ENCODE results near the gene TAGAP.

TAGAP gene

GRCh38 chr6:159061805-159062563 is 17.2 kb upstream of the TAGAP start:
- Histone ChIP-seq H4K20me1 (no peaks in the 10 kb centered on the region), H3K4me2 (peak overlapping the region; percentile 70), H3K9ac (peak overlapping the region; percentile 59; the same call in 1 of the 2 replicates), H3K4me1 (peaks cover 39% of the 10 kb centered on the region), H3K4me3 (no peak overlapping the region), H3K27me3 (no peaks in the 10 kb centered on the region), H3K36me3 (no peaks in the 10 kb centered on the region), H3K27ac (peak overlapping the region; percentile 47; the same call in 1 of the 2 replicates), H3K9me3 (no peaks in the 10 kb centered on the region)
- no peak for TF ChIP-seq Cebpa-rat (IDR thresholded peaks at IDR 0.05)

GRCh38 chr6:159061146-159061545 is 16.4 kb upstream of the TAGAP start:
- Histone ChIP-seq H3K27ac (no peak overlapping the region), H3K4me1 (peaks cover 42% of the 10 kb centered on the region), H3K36me3 (no peaks in the 10 kb centered on the region), H3K9ac (no peak overlapping the region), H3K4me3 (no peak overlapping the region), H4K20me1 (no peaks in the 10 kb centered on the region), H3K27me3 (no peaks in the 10 kb centered on the region), H3K9me3 (no peaks in the 10 kb centered on the region), H3K4me2 (no peak overlapping the region)
- TF ChIP-seq Cebpa-rat (IDR thresholded peaks at IDR 0.05): no peak

- no peaks in the 10 kb centered on the region for H3K27me3 ChIP-seq
- H3K4me2 ChIP-seq: no peak overlapping the region
- H3K9me3 ChIP-seq: no peaks in the 10 kb centered on the region
- H3K9ac ChIP-seq: no peak overlapping the region
- peaks cover 44% of the 10 kb centered on the region for H3K4me1 ChIP-seq
- no peak overlapping the region for H3K4me3 ChIP-seq
- no peak for TF ChIP-seq Cebpa-rat (IDR thresholded peaks at IDR 0.05)
- H3K36me3 ChIP-seq: no peaks in the 10 kb centered on the region
- no peak overlapping the region for H3K27ac ChIP-seq
- no peaks in the 10 kb centered on the region for H4K20me1 ChIP-seq
These were observed 15.2 kb upstream of the TAGAP start for GRCh38 chr6:159059885-159060506.

- Histone ChIP-seq H3K4me1 (peaks cover 46% of the 10 kb centered on the region), H4K20me1 (no peaks in the 10 kb centered on the region), H3K4me2 (no peak overlapping the region)
These were observed 14.3 kb upstream of the TAGAP start for GRCh38 chr6:159059141-159059540.

GRCh38 chr6:159056899-159057298 is 12.1 kb upstream of the TAGAP start:
- no peak overlapping the region for H3K9ac ChIP-seq

More at GRCh38 chr6:159059141-159059540, 14.3 kb upstream of the TAGAP start:
- Histone ChIP-seq H3K9ac (no peak overlapping the region), H3K9me3 (no peaks in the 10 kb centered on the region), H3K36me3 (no peaks in the 10 kb centered on the region), H3K27me3 (no peaks in the 10 kb centered on the region), H3K27ac (no peak overlapping the region), H3K4me3 (no peak overlapping the region)
- TF ChIP-seq Cebpa-rat (IDR thresholded peaks at IDR 0.05): no peak

GRCh38 chr6:159056432-159056831 is 11.6 kb upstream of the TAGAP start:
- Histone ChIP-seq H3K4me3 (no peak overlapping the region), H3K36me3 (no peaks in the 10 kb centered on the region), H3K27me3 (no peaks in the 10 kb centered on the region), H3K4me2 (peak overlapping the region; percentile 81), H3K9ac (no peak overlapping the region), H4K20me1 (no peaks in the 10 kb centered on the region), H3K4me1 (peaks cover 32% of the 10 kb centered on the region), H3K27ac (peak overlapping the region; percentile 23), H3K9me3 (no peaks in the 10 kb centered on the region)
- TF ChIP-seq Cebpa-rat (IDR thresholded peaks at IDR 0.05): no peak

More at GRCh38 chr6:159056899-159057298, 12.1 kb upstream of the TAGAP start:
- Histone ChIP-seq H3K27ac (peak overlapping the region; percentile 23; the same call in 1 of the 2 replicates), H3K9me3 (no peaks in the 10 kb centered on the region), H3K4me3 (no peak overlapping the region), H4K20me1 (no peaks in the 10 kb centered on the region), H3K4me1 (peaks cover 35% of the 10 kb centered on the region), H3K4me2 (peak overlapping the region; percentile 81), H3K27me3 (no peaks in the 10 kb centered on the region), H3K36me3 (no peaks in the 10 kb centered on the region)
- no peak for TF ChIP-seq Cebpa-rat (IDR thresholded peaks at IDR 0.05)

GRCh38 chr6:159056003-159056402 is 11.2 kb upstream of the TAGAP start:
- peak overlapping the region; percentile 62 for H3K27ac ChIP-seq
- H3K4me2 ChIP-seq: peak overlapping the region; percentile 81
- H3K4me3 ChIP-seq: no peak overlapping the region
- H4K20me1 ChIP-seq: no peaks in the 10 kb centered on the region
- no peaks in the 10 kb centered on the region for H3K36me3 ChIP-seq
- H3K9me3 ChIP-seq: no peaks in the 10 kb centered on the region
- H3K27me3 ChIP-seq: no peaks in the 10 kb centered on the region
- H3K9ac ChIP-seq: no peak overlapping the region
- peaks cover 32% of the 10 kb centered on the region for H3K4me1 ChIP-seq
- no peak for TF ChIP-seq Cebpa-rat (IDR thresholded peaks at IDR 0.05)

GRCh38 chr6:159053781-159054398 is 9.1 kb upstream of the TAGAP start:
- Histone ChIP-seq H3K4me3 (no peak overlapping the region), H3K9ac (no peak overlapping the region), H3K9me3 (no peaks in the 10 kb centered on the region), H3K36me3 (no peaks in the 10 kb centered on the region), H3K4me2 (0 out of 2 replicates have a peak overlapping the region, but pooled peaks have one; percentile 5), H3K27ac (no peak overlapping the region), H3K27me3 (no peaks in the 10 kb centered on the region), H4K20me1 (no peaks in the 10 kb centered on the region), H3K4me1 (peaks cover 32% of the 10 kb centered on the region)
- no peak for TF ChIP-seq Cebpa-rat (IDR thresholded peaks at IDR 0.05)

- Histone ChIP-seq H4K20me1 (no peaks in the 10 kb centered on the region), H3K27ac (no peak overlapping the region), H3K27me3 (no peaks in the 10 kb centered on the region), H3K4me1 (peaks cover 38% of the 10 kb centered on the region), H3K4me3 (no peak overlapping the region), H3K9me3 (no peaks in the 10 kb centered on the region), H3K4me2 (no peak overlapping the region), H3K36me3 (no peaks in the 10 kb centered on the region), H3K9ac (no peak overlapping the region)
- no peak for TF ChIP-seq Cebpa-rat (IDR thresholded peaks at IDR 0.05)
These were observed 7.9 kb upstream of the TAGAP start for GRCh38 chr6:159052720-159053119.

Data from BLaER1 (cell line).